ENCODE data around the gene KRT85. TPM values are rescaled to one million over a fixed set of nuclear protein-coding genes. Genes with fewer than 3 reads are reported as not detected.

KRT85 gene
- polyA plus RNA-seq, 1 experiment = not detected

GRCh38 chr12:52405922-52406385 is 38.7 kb upstream of the KRT85 start, which contains the start of gene KRT82:
Gene KRT82 (minus strand): TSS chr12:52406335. CDS start chr12:52406277, 58 bp downstream.
- H3K27me3 ChIP-seq (ENCODE audit: control insufficient read depth, insufficient read depth, low read length) = peaks cover 8% of the 10 kb centered on the region
- H3K36me3 ChIP-seq (ENCODE audit: control insufficient read depth, insufficient read depth, low read length) = no peaks in the 10 kb centered on the region
- TF ChIP-seq CTCF (IDR thresholded peaks at IDR 0.05; ENCODE audit: insufficient read depth, low read depth, low read length) = no peak
- no peak for DNase-seq (ENCODE audit: low read depth)
- ChIA-PET POLR2A (no interaction called here), CTCF (interaction anchor here (1.3 kb wide), 1 partner anchor 459 kb away, joined by 4 read pairs; no protein-coding TSS in a partner anchor)
- H3K4me3 ChIP-seq (ENCODE audit: low read depth, low read length) = no peak within 1 kb of the TSS

DNA sequence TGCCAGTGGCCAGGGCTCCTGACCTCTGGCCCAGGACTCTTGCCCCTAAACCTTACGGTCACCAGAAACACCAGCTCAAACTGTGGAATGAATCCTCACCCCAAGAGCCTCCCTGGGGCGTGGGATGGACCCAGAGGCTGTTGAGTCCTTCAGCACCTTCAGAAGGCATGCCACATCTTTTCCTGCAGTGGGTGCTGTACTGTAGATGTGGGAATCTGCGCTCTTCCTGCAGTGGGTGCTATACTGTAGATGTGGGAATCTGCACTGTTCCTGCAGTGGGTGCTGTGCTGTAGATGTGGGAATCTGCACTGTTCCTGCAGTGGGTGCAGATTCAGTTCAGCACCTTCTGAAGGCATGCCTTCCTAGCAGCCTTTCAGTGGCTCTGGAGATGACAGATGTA is 37.7 kb upstream of the KRT85 start:
- CTCF ChIA-PET = interaction anchor here (1.3 to 2.1 kb wide), 2 partner anchors 9 to 13 kb away, joined by 3 to 10 read pairs; no protein-coding TSS in a partner anchor

DNA sequence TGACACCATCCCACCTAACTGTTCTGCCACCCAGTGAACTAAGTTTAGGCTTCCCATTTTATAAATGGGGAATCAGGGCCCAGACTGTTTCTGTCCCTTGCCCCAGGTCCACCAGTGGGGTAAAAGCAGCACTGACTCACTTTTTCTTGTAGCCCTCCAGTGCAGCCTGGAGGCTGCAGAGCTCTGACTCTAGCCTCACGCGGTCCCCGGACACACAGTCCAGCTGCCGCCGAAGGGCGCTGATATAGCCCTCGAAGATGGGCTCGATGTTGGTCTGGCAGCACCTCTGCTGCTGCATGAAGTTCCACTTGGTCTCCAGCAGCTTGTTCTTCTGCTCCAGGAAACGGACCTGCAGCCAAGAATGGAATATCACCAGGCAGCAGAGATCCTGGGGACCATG is 36.3 kb upstream of the KRT85 start:
- POLR2A ChIA-PET = no interaction called here

More for the DNA sequence above, 37.7 kb upstream of the KRT85 start:
- Histone ChIP-seq H3K36me3 (ENCODE audit: control insufficient read depth, insufficient read depth, low read length) (no peaks in the 10 kb centered on the region), H3K27me3 (ENCODE audit: control insufficient read depth, insufficient read depth, low read length) (peaks cover 8% of the 10 kb centered on the region), H3K4me3 (ENCODE audit: low read depth, low read length) (no peak overlapping the region)
- POLR2A ChIA-PET = no interaction called here
- no peak for TF ChIP-seq CTCF (IDR thresholded peaks at IDR 0.05; ENCODE audit: insufficient read depth, low read depth, low read length)
- no peak for DNase-seq (ENCODE audit: low read depth)

GRCh38 chr12:52402873-52403540 is 35.7 kb upstream of the KRT85 start:
- POLR2A ChIA-PET = no interaction called here
- no peak for TF ChIP-seq CTCF (IDR thresholded peaks at IDR 0.05; ENCODE audit: insufficient read depth, low read depth, low read length)
- CTCF ChIA-PET = interaction anchor here (0.6 to 1.1 kb wide), 3 partner anchors 468 to 482 kb away, joined by 3 read pairs; no protein-coding TSS in a partner anchor
- no peaks in the 10 kb centered on the region for H3K36me3 ChIP-seq (ENCODE audit: control insufficient read depth, insufficient read depth, low read length)
- DNase-seq (ENCODE audit: low read depth) = no peak
- H3K27me3 ChIP-seq (ENCODE audit: control insufficient read depth, insufficient read depth, low read length) = peaks cover 13% of the 10 kb centered on the region
- H3K4me3 ChIP-seq (ENCODE audit: low read depth, low read length) = no peak overlapping the region

More for the DNA sequence above, 36.3 kb upstream of the KRT85 start:
- Histone ChIP-seq H3K36me3 (ENCODE audit: control insufficient read depth, insufficient read depth, low read length) (no peaks in the 10 kb centered on the region), H3K4me3 (ENCODE audit: low read depth, low read length) (no peak overlapping the region), H3K27me3 (ENCODE audit: control insufficient read depth, insufficient read depth, low read length) (peaks cover 12% of the 10 kb centered on the region)
- DNase-seq (ENCODE audit: low read depth) = no peak
- CTCF ChIA-PET = interaction anchor here (0.6 to 2.1 kb wide), 5 partner anchors 8 to 482 kb away, joined by 3 to 10 read pairs (median 3); no protein-coding TSS in a partner anchor
- no peak for TF ChIP-seq CTCF (IDR thresholded peaks at IDR 0.05; ENCODE audit: insufficient read depth, low read depth, low read length)

- Histone ChIP-seq H3K27me3 (ENCODE audit: control insufficient read depth, insufficient read depth, low read length) (peaks cover 13% of the 10 kb centered on the region), H3K36me3 (ENCODE audit: control insufficient read depth, insufficient read depth, low read length) (no peaks in the 10 kb centered on the region), H3K4me3 (ENCODE audit: low read depth, low read length) (no peak overlapping the region)
- CTCF ChIA-PET = interaction anchor here (0.7 to 2.4 kb wide), 2 partner anchors 11 kb away, joined by 3 to 10 read pairs; no protein-coding TSS in a partner anchor
- no peak for TF ChIP-seq CTCF (IDR thresholded peaks at IDR 0.05; ENCODE audit: insufficient read depth, low read depth, low read length)
- no peak for DNase-seq (ENCODE audit: low read depth)
- POLR2A ChIA-PET = no interaction called here
Measured at GRCh38 chr12:52402377-52402776, 35.1 kb upstream of the KRT85 start.

Measured in BJ (cell line).